ENCODE measurements around the gene STOML1. TPM values are rescaled to one million over a fixed set of nuclear protein-coding genes. Genes with fewer than 3 reads are reported as not detected.

The STOML1 gene
- total RNA-seq, 1 donor, result 14.1 TPM

DNA sequence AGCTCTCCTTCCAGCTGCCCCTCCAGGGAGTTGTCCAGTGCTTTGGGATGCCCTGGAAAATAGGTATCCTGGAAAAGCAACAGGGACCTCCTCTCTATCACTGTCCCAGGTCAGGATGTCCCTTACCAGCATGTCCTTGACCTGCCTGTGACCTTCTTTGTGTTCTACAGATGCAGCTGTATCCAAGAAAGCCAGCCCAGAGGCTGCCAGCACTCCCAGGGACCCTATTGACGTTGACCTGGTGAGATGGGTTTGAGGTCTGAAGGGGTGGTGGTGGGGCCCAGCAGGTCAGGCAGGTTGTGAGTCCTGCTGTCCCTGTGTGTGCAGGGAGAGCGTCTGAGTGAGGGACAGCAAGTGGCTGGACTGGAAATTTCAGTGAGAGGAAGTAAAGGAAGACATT is 32.6 kb upstream of the STOML1 start:
- no peak overlapping the region for H2AFZ ChIP-seq (ENCODE audit: low read length)
- H3K79me2 ChIP-seq (ENCODE audit: insufficient read depth, low read length), result peaks cover 60% of the 10 kb centered on the region
- H3K9me3 ChIP-seq (ENCODE audit: low read depth, low read length), result no peaks in the 10 kb centered on the region
- H3K4me3 ChIP-seq (ENCODE audit: insufficient read depth, low read length), result no peak overlapping the region
- TF ChIP-seq, protein P1, sequence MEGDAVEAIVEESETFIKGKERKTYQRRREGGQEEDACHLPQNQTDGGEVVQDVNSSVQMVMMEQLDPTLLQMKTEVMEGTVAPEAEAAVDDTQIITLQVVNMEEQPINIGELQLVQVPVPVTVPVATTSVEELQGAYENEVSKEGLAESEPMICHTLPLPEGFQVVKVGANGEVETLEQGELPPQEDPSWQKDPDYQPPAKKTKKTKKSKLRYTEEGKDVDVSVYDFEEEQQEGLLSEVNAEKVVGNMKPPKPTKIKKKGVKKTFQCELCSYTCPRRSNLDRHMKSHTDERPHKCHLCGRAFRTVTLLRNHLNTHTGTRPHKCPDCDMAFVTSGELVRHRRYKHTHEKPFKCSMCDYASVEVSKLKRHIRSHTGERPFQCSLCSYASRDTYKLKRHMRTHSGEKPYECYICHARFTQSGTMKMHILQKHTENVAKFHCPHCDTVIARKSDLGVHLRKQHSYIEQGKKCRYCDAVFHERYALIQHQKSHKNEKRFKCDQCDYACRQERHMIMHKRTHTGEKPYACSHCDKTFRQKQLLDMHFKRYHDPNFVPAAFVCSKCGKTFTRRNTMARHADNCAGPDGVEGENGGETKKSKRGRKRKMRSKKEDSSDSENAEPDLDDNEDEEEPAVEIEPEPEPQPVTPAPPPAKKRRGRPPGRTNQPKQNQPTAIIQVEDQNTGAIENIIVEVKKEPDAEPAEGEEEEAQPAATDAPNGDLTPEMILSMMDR (IDR thresholded peaks at IDR 0.05; ENCODE audit: extremely low read depth, low read depth, low read length), result no peak
- H3K27ac ChIP-seq (ENCODE audit: low read depth, low read length), result no peak overlapping the region
- peaks cover 56% of the 10 kb centered on the region for H4K20me1 ChIP-seq (ENCODE audit: insufficient read depth, low read length)
- H3K4me2 ChIP-seq (ENCODE audit: insufficient read depth, low read length), result no peak overlapping the region
- DNase-seq (ENCODE audit: insufficient read length, low spot score, missing footprints), result no peak
- H3K27me3 ChIP-seq (ENCODE audit: insufficient read depth, low read length), result no peaks in the 10 kb centered on the region
- peaks cover 16% of the 10 kb centered on the region for H3K4me1 ChIP-seq (ENCODE audit: insufficient read depth, low read length)
- H3K36me3 ChIP-seq (ENCODE audit: insufficient read depth, low read length), result peaks cover 71% of the 10 kb centered on the region

DNA sequence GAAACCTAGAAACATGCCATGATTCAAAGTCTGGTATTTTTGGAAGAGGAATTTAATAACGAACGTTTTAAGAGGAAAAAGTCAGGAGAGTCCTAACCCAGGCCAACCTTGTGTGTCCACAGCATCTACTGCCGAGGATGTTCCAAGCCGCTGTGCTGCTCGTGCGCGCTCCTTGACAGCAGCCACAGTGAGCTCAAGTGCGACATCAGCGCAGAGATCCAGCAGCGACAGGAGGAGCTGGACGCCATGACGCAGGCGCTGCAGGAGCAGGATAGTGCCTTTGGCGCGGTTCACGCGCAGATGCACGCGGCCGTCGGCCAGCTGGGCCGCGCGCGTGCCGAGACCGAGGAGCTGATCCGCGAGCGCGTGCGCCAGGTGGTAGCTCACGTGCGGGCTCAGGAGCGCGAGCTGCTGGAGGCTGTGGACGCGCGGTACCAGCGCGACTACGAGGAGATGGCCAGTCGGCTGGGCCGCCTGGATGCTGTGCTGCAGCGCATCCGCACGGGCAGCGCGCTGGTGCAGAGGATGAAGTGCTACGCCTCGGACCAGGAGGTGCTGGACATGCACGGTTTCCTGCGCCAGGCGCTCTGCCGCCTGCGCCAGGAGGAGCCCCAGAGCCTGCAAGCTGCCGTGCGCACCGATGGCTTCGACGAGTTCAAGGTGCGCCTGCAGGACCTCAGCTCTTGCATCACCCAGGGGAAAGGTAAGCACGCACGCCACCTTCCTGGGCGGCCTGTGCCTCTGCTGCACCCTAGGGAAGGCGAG is 30.8 kb upstream of the STOML1 start:
- Histone ChIP-seq H3K27ac (ENCODE audit: low read depth, low read length) (no peak overlapping the region), H3K4me3 (ENCODE audit: insufficient read depth, low read length) (no peak overlapping the region), H3K4me2 (ENCODE audit: insufficient read depth, low read length) (no peak overlapping the region), H4K20me1 (ENCODE audit: insufficient read depth, low read length) (peaks cover 69% of the 10 kb centered on the region), H3K79me2 (ENCODE audit: insufficient read depth, low read length) (peaks cover 69% of the 10 kb centered on the region), H2AFZ (ENCODE audit: low read length) (no peak overlapping the region), H3K36me3 (ENCODE audit: insufficient read depth, low read length) (peaks cover 70% of the 10 kb centered on the region), H3K4me1 (ENCODE audit: insufficient read depth, low read length) (peaks cover 16% of the 10 kb centered on the region), H3K9me3 (ENCODE audit: low read depth, low read length) (no peaks in the 10 kb centered on the region), H3K27me3 (ENCODE audit: insufficient read depth, low read length) (no peaks in the 10 kb centered on the region)
- DNase-seq (ENCODE audit: insufficient read length, low spot score, missing footprints), result peak; percentile 75
- TF ChIP-seq, protein P1 (IDR thresholded peaks at IDR 0.05; ENCODE audit: extremely low read depth, low read depth, low read length), result no peak

DNA sequence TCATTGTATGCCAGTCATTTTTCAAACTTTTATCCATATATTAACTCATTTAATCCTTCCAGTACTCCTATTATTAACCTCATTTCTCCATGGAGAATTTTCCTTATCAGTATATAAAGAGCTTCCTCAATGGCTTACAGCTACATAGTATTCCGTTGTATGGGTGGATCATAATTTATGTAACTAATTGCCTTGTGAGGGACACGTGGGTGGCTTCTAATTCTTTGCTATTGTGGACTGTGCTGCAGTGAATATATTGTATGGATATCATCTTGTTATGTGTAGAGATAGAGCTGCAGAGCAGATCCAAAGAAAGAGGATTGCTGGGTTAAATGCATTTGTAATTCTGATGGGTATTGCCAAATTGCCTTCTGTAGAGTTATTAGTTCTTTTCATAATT is 27.6 kb upstream of the STOML1 start:
- peaks cover 83% of the 10 kb centered on the region for H3K79me2 ChIP-seq (ENCODE audit: insufficient read depth, low read length)
- DNase-seq (ENCODE audit: insufficient read length, low spot score, missing footprints), result no peak
- TF ChIP-seq, protein P1 (IDR thresholded peaks at IDR 0.05; ENCODE audit: extremely low read depth, low read depth, low read length), result no peak
- peaks cover 52% of the 10 kb centered on the region for H3K36me3 ChIP-seq (ENCODE audit: insufficient read depth, low read length)
- peaks cover 4% of the 10 kb centered on the region for H3K4me1 ChIP-seq (ENCODE audit: insufficient read depth, low read length)
- H2AFZ ChIP-seq (ENCODE audit: low read length), result no peak overlapping the region
- H3K9me3 ChIP-seq (ENCODE audit: low read depth, low read length), result no peaks in the 10 kb centered on the region
- no peak overlapping the region for H3K4me3 ChIP-seq (ENCODE audit: insufficient read depth, low read length)
- peaks cover 68% of the 10 kb centered on the region for H4K20me1 ChIP-seq (ENCODE audit: insufficient read depth, low read length)
- H3K27me3 ChIP-seq (ENCODE audit: insufficient read depth, low read length), result no peaks in the 10 kb centered on the region
- H3K4me2 ChIP-seq (ENCODE audit: insufficient read depth, low read length), result no peak overlapping the region
- H3K27ac ChIP-seq (ENCODE audit: low read depth, low read length), result no peak overlapping the region

DNA sequence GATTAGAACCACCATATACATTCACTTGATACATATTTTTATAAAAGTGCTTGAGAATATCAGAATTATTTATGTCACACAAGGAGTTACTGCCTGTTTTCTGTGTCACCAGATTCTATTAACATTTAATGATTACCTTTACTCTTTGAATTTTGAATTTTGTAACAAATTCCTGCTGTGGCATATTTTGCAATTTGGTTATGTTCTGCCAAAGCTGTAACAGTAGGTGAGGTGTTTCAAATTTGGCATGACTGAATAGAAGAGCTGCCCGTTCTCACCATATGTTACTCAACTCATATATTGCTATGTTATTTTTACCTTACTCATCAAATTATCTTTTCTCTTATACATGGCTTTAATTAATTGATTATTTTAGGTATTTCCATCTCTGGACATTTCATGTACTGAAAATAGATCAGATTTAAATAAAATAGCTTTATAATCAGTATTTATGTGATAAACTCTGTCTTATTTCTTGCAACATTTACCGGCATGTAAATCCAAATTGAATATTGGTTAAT is 21.3 kb upstream of the STOML1 start:
- Histone ChIP-seq H3K4me1 (ENCODE audit: insufficient read depth, low read length) (peaks cover 15% of the 10 kb centered on the region), H3K36me3 (ENCODE audit: insufficient read depth, low read length) (peaks cover 13% of the 10 kb centered on the region), H3K27me3 (ENCODE audit: insufficient read depth, low read length) (no peaks in the 10 kb centered on the region), H2AFZ (ENCODE audit: low read length) (no peak overlapping the region), H3K79me2 (ENCODE audit: insufficient read depth, low read length) (peaks cover 83% of the 10 kb centered on the region), H3K4me2 (ENCODE audit: insufficient read depth, low read length) (no peak overlapping the region), H3K4me3 (ENCODE audit: insufficient read depth, low read length) (no peak overlapping the region), H3K9me3 (ENCODE audit: low read depth, low read length) (no peaks in the 10 kb centered on the region), H3K27ac (ENCODE audit: low read depth, low read length) (no peak overlapping the region), H4K20me1 (ENCODE audit: insufficient read depth, low read length) (peaks cover 61% of the 10 kb centered on the region)
- TF ChIP-seq, protein P1 (IDR thresholded peaks at IDR 0.05; ENCODE audit: extremely low read depth, low read depth, low read length), result no peak
- DNase-seq (ENCODE audit: insufficient read length, low spot score, missing footprints), result no peak
